GM12878 (cell line): ENCODE data around the gene CEP250. TPM values are rescaled to one million over a fixed set of nuclear protein-coding genes. Genes with fewer than 3 reads are reported as not detected.

ENCODE experiments used
- CEBPB ChIP-seq, 2 experiments: fragments of 150-350 bp in 1 of 2; IDR thresholded peaks; 2 replicates each; pipeline ENCODE4 v1.6.1; 2012 to 2014; ENCODE audit warnings: low read depth in 2 of 2, low read length in 2 of 2, borderline replicate concordance in 1 of 2, inconsistent platforms in 1 of 2
- EED ChIP-seq: sonication (generic); IDR thresholded peaks from 2 replicates; pipeline ENCODE4 v1.6.1; 2016; ENCODE audit warnings: antibody characterized with exemption, low read depth
- EGR1 ChIP-seq, 2 experiments: IDR thresholded peaks; 1 replicate in 1 of 2; 2 replicates in 1 of 2; pipeline ENCODE4 v1.6.1; 2011 to 2012; ENCODE audit warnings: low read depth in 2 of 2, low read length in 2 of 2, borderline replicate concordance in 1 of 2, mild to moderate bottlenecking in 1 of 2, moderate library complexity in 1 of 2
- HCFC1 ChIP-seq: fragments of 150-350 bp; IDR thresholded peaks from 2 replicates; pipeline ENCODE4 v1.6.1; 2014; ENCODE audit warnings: low read length
- LARP7 ChIP-seq: fragments of 450-650 bp; IDR thresholded peaks from 2 replicates; pipeline ENCODE4 v1.6.1; 2017; ENCODE audit warnings: mild to moderate bottlenecking
- NRF1 ChIP-seq: conservative IDR thresholded peaks from 2 replicates; pipeline ENCODE4 v1.6.1; 2011; ENCODE audit warnings: mild to moderate bottlenecking, low read depth, low read length, improper control_type of control experiment
- PML ChIP-seq: IDR thresholded peaks from 2 replicates; pipeline ENCODE4 v1.6.1; 2012; ENCODE audit warnings: low read length, inconsistent platforms
- POU2F2 ChIP-seq: IDR thresholded peaks from 3 replicates; pipeline ENCODE4 v1.6.1; 2011; ENCODE audit warnings: low read depth, mild to moderate bottlenecking, low read length, borderline replicate concordance
- RFX5 ChIP-seq: IDR thresholded peaks from 2 replicates; pipeline ENCODE4 v1.6.1; 2011; ENCODE audit warnings: low read depth, low read length, improper control_type of control experiment
- SIX5 ChIP-seq: IDR thresholded peaks from 2 replicates; pipeline ENCODE4 v1.6.1; 2011; ENCODE audit warnings: mild to moderate bottlenecking, low read depth, low read length, moderate library complexity; ENCODE audit not compliant: severe bottlenecking
- TCF7 ChIP-seq: IDR thresholded peaks from 2 replicates; pipeline ENCODE4 v1.6.1; 2014; ENCODE audit warnings: antibody characterized with exemption, borderline replicate concordance
- YBX1 ChIP-seq: fragments of 450-650 bp; IDR thresholded peaks from 2 replicates; pipeline ENCODE4 v1.6.1; 2016; ENCODE audit warnings: antibody characterized with exemption
- polyA plus RNA-seq, 11 experiments: library from polyadenylated mRNA; depleted of rRNA in 4 of 11; unstranded in 6 of 11; stranded (reverse) in 5 of 11; fragments of >200 nt; fragmentation: Nextera tagmentation in 4 of 11; fragmentation: Illumina TruSeq in 1 of 11; extraction: Ambion mirVana in 4 of 11; extraction: Trizol in 1 of 11; gene quantifications; 1 replicate in 1 of 11; 2 replicates in 10 of 11; pipeline versions ENCODE4 v1.2.1 to v1.2.3, GENCODE V29; 2011 to 2016; ENCODE audit warnings: inconsistent platforms in 2 of 11, missing spikeins in 2 of 11, low read depth in 1 of 11
- total RNA-seq, 4 experiments: library from RNA; depleted of rRNA in 3 of 4; stranded (reverse); fragments of >200 nt in 3 of 4; fragmentation: Illumina TruSeq in 1 of 4; extraction: Trizol in 1 of 4; gene quantifications; 2 replicates each; pipeline versions ENCODE4 v1.2.1 to v1.2.3, GENCODE V29; 2013 to 2021
- TF ChIP-seq, protein P1 (sequence below): fragments of 450-650 bp; IDR thresholded peaks from 2 replicates; pipeline ENCODE4 v1.6.1; 2017; ENCODE audit warnings: low read depth, mild to moderate bottlenecking, moderate library complexity
- TF ChIP-seq, protein P2 (sequence below): fragments of 450-650 bp; conservative IDR thresholded peaks from 2 replicates; pipeline ENCODE4 v1.6.1; 2017; ENCODE audit warnings: mild to moderate bottlenecking, moderate library complexity
- TF ChIP-seq, protein P3 (sequence below): fragments of 450-650 bp; IDR thresholded peaks from 2 replicates; pipeline ENCODE4 v1.6.1; 2017; ENCODE audit warnings: mild to moderate bottlenecking, moderate library complexity
- TF ChIP-seq, protein P4 (sequence below): fragments of 450-650 bp; IDR thresholded peaks from 2 replicates; pipeline ENCODE4 v1.6.1; 2016; ENCODE audit warnings: mild to moderate bottlenecking, moderate library complexity, borderline replicate concordance

The CEP250 gene
- total and polyA plus RNA-seq, 10 of the 15 experiments (the other 5 are each of a cell fraction or from before 2014, with no cell fraction given) = 2.4 to 41.6 (median 25.7) TPM

- TF ChIP-seq, protein P1, sequence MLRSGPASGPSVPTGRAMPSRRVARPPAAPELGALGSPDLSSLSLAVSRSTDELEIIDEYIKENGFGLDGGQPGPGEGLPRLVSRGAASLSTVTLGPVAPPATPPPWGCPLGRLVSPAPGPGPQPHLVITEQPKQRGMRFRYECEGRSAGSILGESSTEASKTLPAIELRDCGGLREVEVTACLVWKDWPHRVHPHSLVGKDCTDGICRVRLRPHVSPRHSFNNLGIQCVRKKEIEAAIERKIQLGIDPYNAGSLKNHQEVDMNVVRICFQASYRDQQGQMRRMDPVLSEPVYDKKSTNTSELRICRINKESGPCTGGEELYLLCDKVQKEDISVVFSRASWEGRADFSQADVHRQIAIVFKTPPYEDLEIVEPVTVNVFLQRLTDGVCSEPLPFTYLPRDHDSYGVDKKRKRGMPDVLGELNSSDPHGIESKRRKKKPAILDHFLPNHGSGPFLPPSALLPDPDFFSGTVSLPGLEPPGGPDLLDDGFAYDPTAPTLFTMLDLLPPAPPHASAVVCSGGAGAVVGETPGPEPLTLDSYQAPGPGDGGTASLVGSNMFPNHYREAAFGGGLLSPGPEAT = peak; percentile 43; the same call in 1 of the 2 replicates
- TF ChIP-seq PML = no peak
- no peak for TF ChIP-seq CEBPB (IDR thresholded peaks at IDR 0.05; ENCODE audit: borderline replicate concordance in 1 of 2, low read depth in 2 of 2, low read length in 2 of 2)
- TF ChIP-seq SIX5 = no peak
- TF ChIP-seq EGR1 (IDR thresholded peaks at IDR 0.05; ENCODE audit: borderline replicate concordance in 1 of 2, low read depth in 2 of 2, low read length in 2 of 2) = peak in 1 of 2 experiments; percentile 72; a peak in 2 of 3 replicates
- TF ChIP-seq LARP7 = no peak
- peak; percentile 30; the same call in 1 of the 3 replicates for TF ChIP-seq POU2F2
- TF ChIP-seq NRF1 = peak; percentile 84
- TF ChIP-seq, protein P2, sequence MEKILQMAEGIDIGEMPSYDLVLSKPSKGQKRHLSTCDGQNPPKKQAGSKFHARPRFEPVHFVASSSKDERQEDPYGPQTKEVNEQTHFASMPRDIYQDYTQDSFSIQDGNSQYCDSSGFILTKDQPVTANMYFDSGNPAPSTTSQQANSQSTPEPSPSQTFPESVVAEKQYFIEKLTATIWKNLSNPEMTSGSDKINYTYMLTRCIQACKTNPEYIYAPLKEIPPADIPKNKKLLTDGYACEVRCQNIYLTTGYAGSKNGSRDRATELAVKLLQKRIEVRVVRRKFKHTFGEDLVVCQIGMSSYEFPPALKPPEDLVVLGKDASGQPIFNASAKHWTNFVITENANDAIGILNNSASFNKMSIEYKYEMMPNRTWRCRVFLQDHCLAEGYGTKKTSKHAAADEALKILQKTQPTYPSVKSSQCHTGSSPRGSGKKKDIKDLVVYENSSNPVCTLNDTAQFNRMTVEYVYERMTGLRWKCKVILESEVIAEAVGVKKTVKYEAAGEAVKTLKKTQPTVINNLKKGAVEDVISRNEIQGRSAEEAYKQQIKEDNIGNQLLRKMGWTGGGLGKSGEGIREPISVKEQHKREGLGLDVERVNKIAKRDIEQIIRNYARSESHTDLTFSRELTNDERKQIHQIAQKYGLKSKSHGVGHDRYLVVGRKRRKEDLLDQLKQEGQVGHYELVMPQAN = peak; percentile 78
- TF ChIP-seq HCFC1 = peak; percentile 53; the same call in 1 of the 2 replicates
- TF ChIP-seq RFX5 = no peak
- TF ChIP-seq, protein P3, sequence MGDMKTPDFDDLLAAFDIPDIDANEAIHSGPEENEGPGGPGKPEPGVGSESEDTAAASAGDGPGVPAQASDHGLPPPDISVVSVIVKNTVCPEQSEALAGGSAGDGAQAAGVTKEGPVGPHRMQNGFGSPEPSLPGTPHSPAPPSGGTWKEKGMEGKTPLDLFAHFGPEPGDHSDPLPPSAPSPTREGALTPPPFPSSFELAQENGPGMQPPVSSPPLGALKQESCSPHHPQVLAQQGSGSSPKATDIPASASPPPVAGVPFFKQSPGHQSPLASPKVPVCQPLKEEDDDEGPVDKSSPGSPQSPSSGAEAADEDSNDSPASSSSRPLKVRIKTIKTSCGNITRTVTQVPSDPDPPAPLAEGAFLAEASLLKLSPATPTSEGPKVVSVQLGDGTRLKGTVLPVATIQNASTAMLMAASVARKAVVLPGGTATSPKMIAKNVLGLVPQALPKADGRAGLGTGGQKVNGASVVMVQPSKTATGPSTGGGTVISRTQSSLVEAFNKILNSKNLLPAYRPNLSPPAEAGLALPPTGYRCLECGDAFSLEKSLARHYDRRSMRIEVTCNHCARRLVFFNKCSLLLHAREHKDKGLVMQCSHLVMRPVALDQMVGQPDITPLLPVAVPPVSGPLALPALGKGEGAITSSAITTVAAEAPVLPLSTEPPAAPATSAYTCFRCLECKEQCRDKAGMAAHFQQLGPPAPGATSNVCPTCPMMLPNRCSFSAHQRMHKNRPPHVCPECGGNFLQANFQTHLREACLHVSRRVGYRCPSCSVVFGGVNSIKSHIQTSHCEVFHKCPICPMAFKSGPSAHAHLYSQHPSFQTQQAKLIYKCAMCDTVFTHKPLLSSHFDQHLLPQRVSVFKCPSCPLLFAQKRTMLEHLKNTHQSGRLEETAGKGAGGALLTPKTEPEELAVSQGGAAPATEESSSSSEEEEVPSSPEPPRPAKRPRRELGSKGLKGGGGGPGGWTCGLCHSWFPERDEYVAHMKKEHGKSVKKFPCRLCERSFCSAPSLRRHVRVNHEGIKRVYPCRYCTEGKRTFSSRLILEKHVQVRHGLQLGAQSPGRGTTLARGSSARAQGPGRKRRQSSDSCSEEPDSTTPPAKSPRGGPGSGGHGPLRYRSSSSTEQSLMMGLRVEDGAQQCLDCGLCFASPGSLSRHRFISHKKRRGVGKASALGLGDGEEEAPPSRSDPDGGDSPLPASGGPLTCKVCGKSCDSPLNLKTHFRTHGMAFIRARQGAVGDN = 0 out of 2 replicates have a peak, but pooled peaks have one; percentile 36
- TF ChIP-seq, protein P4, sequence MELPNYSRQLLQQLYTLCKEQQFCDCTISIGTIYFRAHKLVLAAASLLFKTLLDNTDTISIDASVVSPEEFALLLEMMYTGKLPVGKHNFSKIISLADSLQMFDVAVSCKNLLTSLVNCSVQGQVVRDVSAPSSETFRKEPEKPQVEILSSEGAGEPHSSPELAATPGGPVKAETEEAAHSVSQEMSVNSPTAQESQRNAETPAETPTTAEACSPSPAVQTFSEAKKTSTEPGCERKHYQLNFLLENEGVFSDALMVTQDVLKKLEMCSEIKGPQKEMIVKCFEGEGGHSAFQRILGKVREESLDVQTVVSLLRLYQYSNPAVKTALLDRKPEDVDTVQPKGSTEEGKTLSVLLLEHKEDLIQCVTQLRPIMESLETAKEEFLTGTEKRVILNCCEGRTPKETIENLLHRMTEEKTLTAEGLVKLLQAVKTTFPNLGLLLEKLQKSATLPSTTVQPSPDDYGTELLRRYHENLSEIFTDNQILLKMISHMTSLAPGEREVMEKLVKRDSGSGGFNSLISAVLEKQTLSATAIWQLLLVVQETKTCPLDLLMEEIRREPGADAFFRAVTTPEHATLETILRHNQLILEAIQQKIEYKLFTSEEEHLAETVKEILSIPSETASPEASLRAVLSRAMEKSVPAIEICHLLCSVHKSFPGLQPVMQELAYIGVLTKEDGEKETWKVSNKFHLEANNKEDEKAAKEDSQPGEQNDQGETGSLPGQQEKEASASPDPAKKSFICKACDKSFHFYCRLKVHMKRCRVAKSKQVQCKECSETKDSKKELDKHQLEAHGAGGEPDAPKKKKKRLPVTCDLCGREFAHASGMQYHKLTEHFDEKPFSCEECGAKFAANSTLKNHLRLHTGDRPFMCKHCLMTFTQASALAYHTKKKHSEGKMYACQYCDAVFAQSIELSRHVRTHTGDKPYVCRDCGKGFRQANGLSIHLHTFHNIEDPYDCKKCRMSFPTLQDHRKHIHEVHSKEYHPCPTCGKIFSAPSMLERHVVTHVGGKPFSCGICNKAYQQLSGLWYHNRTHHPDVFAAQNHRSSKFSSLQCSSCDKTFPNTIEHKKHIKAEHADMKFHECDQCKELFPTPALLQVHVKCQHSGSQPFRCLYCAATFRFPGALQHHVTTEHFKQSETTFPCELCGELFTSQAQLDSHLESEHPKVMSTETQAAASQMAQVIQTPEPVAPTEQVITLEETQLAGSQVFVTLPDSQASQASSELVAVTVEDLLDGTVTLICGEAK = peak; percentile 89
- no peak for TF ChIP-seq YBX1
- no peak for TF ChIP-seq EED
- TF ChIP-seq TCF7 = no peak
These were observed 86.6 kb downstream of the CEP250 start, which contains the start of gene ERGIC3 (continued) for GRCh38 chr20:35541783-35542662.
